Measurements from ENCODE around the gene LRTM2. TPM values are rescaled to one million over a fixed set of nuclear protein-coding genes. Genes with fewer than 3 reads are reported as not detected.
A peak's percentile ranks its signal among the peaks of the same experiment; 100 is the strongest.

LRTM2 gene
- total RNA-seq, 4 donors from 2014 or later = not detected

- H3K27ac ChIP-seq = no peak overlapping the region
- H3K4me1 ChIP-seq = peaks cover under 1 to 25% of the 10 kb centered on the region in 2 donors
- no peak for DNase-seq
Measured at GRCh38 chr12:1790444-1790843, 29.9 kb upstream of the LRTM2 start.

GRCh38 chr12:1791104-1791841 lies 29.1 kb upstream of the LRTM2 start:
- WGBS, 2 donors = 46 to 55% methylated on average over 10 of the region's 10 CpGs
- TF ChIP-seq POLR2A (IDR thresholded peaks at IDR 0.05) (no peak), CTCF (IDR thresholded peaks at IDR 0.05) (peak in 5 of 6 experiments; percentile 49 to 94 (median 90))
- DNase-seq = peak; percentile 77 to 78
- no peak overlapping the region for H3K4me3 ChIP-seq (replicated peaks in 1 of 3)
- H3K4me1 ChIP-seq = peaks cover 6 to 28% of the 10 kb centered on the region in 2 donors
- no peaks in the 10 kb centered on the region for H3K36me3 ChIP-seq
- no peak overlapping the region for H3K27ac ChIP-seq
- no peaks in the 10 kb centered on the region for H3K27me3 ChIP-seq
- no peaks in the 10 kb centered on the region for H3K9me3 ChIP-seq
- intact Hi-C loops (cut with DNase I) = loop anchor here (2.0 kb wide), 1 partner anchor 138 kb away; no protein-coding TSS in a partner anchor

More at GRCh38 chr12:1790444-1790843, 29.9 kb upstream of the LRTM2 start:
- Histone ChIP-seq H3K27me3 (no peaks in the 10 kb centered on the region), H3K9me3 (no peaks in the 10 kb centered on the region), H3K4me3 (replicated peaks in 1 of 3) (no peak overlapping the region), H3K36me3 (no peaks in the 10 kb centered on the region)
- TF ChIP-seq CTCF (IDR thresholded peaks at IDR 0.05) = no peak
- intact Hi-C loops (cut with DNase I) = loop anchor here (2.0 kb wide), 1 partner anchor 138 kb away; no protein-coding TSS in a partner anchor
- 77 to 82% methylated on average over 7 of the region's 7 CpGs for WGBS, 2 donors

GRCh38 chr12:1792406-1792805 lies 28.0 kb upstream of the LRTM2 start:
- Histone ChIP-seq H3K4me1 (peaks cover 12 to 33% of the 10 kb centered on the region in 2 donors), H3K4me3 (replicated peaks in 1 of 3) (no peak overlapping the region), H3K36me3 (no peaks in the 10 kb centered on the region), H3K27ac (no peak overlapping the region), H3K9me3 (no peaks in the 10 kb centered on the region), H3K27me3 (no peaks in the 10 kb centered on the region)
- TF ChIP-seq POLR2A (IDR thresholded peaks at IDR 0.05) = no peak
- DNase-seq = no peak
- intact Hi-C loops (cut with DNase I) = no loop called here
- 76 to 83% methylated on average over 6 of the region's 6 CpGs for WGBS, 2 donors

- TF ChIP-seq CTCF (IDR thresholded peaks at IDR 0.05) (no peak), POLR2A (IDR thresholded peaks at IDR 0.05) (no peak)
- Histone ChIP-seq H3K4me3 (replicated peaks in 1 of 3) (no peak overlapping the region), H3K27me3 (no peaks in the 10 kb centered on the region), H3K9me3 (no peaks in the 10 kb centered on the region), H3K4me1 (peaks cover 12 to 36% of the 10 kb centered on the region in 2 donors), H3K36me3 (no peaks in the 10 kb centered on the region), H3K27ac (peak overlapping the region in 1 of 3 donors; percentile 25)
- intact Hi-C loops (cut with DNase I) = no loop called here
- DNase-seq = peak; percentile 53 to 57
- WGBS, 2 donors = 83 to 85% methylated on average over 22 to 25 of the region's 26 CpGs
Measured at GRCh38 chr12:1793426-1794210, 26.7 kb upstream of the LRTM2 start.

- WGBS, 2 donors = 77 to 88% methylated on average over 15 of the region's 15 CpGs
- H3K36me3 ChIP-seq = no peaks in the 10 kb centered on the region
- intact Hi-C loops (cut with DNase I) = no loop called here
- H3K27ac ChIP-seq = peak overlapping the region in 1 of 3 donors; percentile 25
- TF ChIP-seq CTCF (IDR thresholded peaks at IDR 0.05) (no peak), POLR2A (IDR thresholded peaks at IDR 0.05) (no peak)
- H3K9me3 ChIP-seq = no peaks in the 10 kb centered on the region
- H3K27me3 ChIP-seq = no peaks in the 10 kb centered on the region
- no peak for DNase-seq
- no peak overlapping the region for H3K4me3 ChIP-seq (replicated peaks in 1 of 3)
- H3K4me1 ChIP-seq = peaks cover 12 to 36% of the 10 kb centered on the region in 2 donors
Measured at GRCh38 chr12:1794440-1795090, 25.8 kb upstream of the LRTM2 start.
